Measurements from ENCODE around the gene MEF2D.

MEF2D gene

GRCh38 chr1:156483397-156483796 lies 17.2 kb downstream of the MEF2D start:
- TF ChIP-seq CTCF (IDR thresholded peaks at IDR 0.05) = no peak

DNA sequence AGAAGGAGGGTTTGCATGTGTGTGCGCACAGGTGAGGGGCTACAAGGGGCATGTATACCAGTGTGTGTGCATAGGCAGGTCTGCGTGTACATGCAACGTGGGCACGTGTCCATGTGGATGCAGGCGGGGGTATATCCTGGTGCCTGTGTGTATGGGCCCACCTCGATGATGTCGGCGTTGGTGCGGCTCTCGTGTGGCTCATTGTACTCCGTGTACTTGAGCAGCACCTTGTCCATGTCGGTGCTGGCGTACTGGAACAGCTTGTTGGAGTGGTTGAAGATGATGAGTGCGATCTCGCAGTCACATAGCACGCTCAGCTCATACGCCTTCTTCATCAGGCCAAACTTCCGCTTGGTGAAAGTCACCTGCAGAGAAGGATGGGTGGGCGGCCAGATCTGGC lies 18.3 kb downstream of the MEF2D start:
- no peak for TF ChIP-seq CTCF (IDR thresholded peaks at IDR 0.05)
- DNase-seq (ENCODE audit: low spot score) = no peak
- Histone ChIP-seq H3K27ac (peak overlapping the region in 1 of 2 donors; percentile 64), H3K4me3 (no peak overlapping the region)

More at GRCh38 chr1:156483397-156483796, 17.2 kb downstream of the MEF2D start:
- Histone ChIP-seq H3K27ac (peak overlapping the region; percentile 41 to 64), H3K4me3 (no peak overlapping the region)
- no peak for DNase-seq (ENCODE audit: low spot score)

DNA sequence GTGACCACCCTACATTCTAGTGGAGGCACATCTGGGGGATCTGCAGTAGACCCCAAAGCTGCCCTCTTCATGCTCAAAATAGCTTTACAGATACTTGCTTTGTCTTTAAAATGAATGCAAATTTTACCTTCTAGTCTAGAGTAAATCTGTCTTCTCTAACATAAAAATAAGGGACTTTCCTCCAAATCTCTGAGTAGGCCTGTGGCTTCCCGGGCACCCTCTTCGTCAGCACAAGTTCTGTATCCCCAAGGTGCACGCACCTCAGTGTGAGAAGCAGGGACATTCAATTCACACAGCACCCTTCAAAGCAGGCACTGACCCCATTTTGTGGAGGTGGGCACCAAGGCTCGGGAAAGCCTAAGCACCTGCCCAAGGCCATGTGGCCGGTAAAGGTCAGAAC lies 19.0 kb downstream of the MEF2D start:
- no peak overlapping the region for H3K4me3 ChIP-seq
- DNase-seq (ENCODE audit: low spot score) = no peak
- peak overlapping the region in 1 of 2 donors; percentile 98 for H3K27ac ChIP-seq
- no peak for TF ChIP-seq CTCF (IDR thresholded peaks at IDR 0.05)

DNA sequence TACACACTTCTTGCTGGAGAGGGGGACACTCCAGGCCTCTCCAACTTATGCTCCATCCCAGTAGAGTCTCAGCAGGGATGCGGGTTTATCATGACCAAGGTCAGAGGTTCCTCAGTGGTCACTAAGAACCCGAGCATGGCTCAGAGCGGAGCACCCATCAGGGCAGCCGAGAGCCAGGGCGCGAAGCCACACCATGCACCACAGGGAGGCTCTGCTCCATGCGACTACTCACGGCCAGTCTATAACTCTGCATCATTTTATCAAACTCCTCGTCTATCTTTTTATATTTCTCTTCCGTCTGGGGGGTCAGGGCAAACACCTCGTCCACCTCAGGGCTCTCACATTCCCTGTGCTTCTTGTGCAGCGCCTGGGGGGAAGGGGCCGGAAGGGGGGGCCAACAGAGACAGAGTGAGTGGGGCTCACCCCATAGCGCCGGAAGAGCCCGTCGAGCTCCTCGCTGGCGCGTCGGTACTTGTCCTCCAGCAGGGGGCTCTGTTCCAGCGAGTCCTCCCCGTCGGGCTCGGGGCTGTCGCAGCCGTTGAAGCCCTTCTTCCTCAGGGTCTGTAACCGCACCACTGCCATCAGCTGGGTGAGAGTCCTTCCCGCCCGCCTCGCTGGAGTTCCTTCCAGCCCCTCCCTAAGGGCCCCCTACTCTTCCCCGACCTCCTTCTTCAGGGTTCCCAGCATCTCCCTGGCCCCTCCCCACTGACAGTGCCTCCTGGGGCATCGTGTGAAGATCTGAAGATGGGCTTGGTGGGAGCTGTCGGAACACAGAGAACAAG lies 20.0 kb downstream of the MEF2D start:
- no peak for DNase-seq (ENCODE audit: low spot score)

GRCh38 chr1:156480016-156480370 lies 20.6 kb downstream of the MEF2D start:
- no peak for DNase-seq (ENCODE audit: low spot score)
- H3K4me3 ChIP-seq = peak overlapping the region; percentile 21
- peak overlapping the region; percentile 91 to 98 for H3K27ac ChIP-seq
- TF ChIP-seq CTCF (IDR thresholded peaks at IDR 0.05) = no peak

More for the DNA sequence above, 20.0 kb downstream of the MEF2D start:
- no peak for TF ChIP-seq CTCF (IDR thresholded peaks at IDR 0.05)
- H3K4me3 ChIP-seq = peak overlapping the region; percentile 40
- peak overlapping the region; percentile 91 to 98 for H3K27ac ChIP-seq

- no peak for DNase-seq (ENCODE audit: low spot score)
- TF ChIP-seq CTCF (IDR thresholded peaks at IDR 0.05) = no peak
- H3K27ac ChIP-seq = peak overlapping the region; percentile 91 to 98
- H3K4me3 ChIP-seq = no peak overlapping the region
Observed at GRCh38 chr1:156479093-156480015, 21.2 kb downstream of the MEF2D start.

Data from coronary artery (tissue), 2 donors.